C4-2B (cell line): Measurements from ENCODE around the gene RPN1.

Experiments used
- ZFX ChIP-seq: fragments of 450-650 bp; IDR thresholded peaks from 2 replicates; pipeline ENCODE4 v1.6.1; 2017
- TF ChIP-seq, protein P1 (sequence below): fragments of 450-650 bp; conservative IDR thresholded peaks from 2 replicates; pipeline ENCODE4 v1.5.1; 2017; ENCODE audit warnings: mild to moderate bottlenecking

DNA sequence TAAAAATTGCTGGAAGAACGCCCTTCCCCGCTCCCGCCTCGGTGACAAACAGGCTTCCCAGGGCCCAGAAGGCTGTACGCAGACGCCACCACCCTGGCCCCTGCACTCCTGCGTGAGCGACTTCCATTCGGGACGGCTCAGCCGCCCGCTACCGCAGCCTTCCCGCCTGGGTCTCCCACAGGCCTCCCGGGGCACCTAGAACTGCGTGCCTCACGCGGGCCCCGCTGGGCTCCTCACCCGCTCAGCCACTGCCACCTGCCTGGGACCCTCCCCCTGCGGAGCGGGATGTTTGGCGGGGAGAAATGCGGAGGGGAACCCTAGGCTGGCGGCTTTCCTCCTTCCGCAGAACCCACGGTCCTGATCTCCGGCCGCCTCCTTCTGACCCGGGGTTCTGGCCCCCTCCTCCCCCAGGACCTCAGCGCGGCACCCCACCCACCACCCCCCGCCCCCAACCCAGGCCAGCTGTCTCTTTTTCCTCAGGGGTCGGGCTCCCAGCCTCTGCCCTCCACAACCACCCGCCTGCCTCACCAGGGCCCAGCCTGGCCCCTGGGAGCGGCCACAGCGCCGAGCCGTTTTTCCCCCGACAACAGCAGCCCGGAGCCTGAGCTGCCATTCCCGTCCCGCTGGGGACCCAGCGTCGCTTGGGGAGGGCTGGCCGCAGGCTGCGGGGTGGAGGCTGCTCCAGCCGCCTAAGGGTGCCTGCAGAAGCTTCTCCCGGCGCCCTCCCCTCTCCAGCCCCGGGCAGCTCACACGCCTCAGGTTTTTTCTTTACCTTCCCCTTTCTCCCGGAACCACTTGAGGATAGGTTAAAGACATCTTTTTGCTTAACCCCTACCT is 47.8 kb upstream of the RPN1 start:
- TF ChIP-seq, protein P1, sequence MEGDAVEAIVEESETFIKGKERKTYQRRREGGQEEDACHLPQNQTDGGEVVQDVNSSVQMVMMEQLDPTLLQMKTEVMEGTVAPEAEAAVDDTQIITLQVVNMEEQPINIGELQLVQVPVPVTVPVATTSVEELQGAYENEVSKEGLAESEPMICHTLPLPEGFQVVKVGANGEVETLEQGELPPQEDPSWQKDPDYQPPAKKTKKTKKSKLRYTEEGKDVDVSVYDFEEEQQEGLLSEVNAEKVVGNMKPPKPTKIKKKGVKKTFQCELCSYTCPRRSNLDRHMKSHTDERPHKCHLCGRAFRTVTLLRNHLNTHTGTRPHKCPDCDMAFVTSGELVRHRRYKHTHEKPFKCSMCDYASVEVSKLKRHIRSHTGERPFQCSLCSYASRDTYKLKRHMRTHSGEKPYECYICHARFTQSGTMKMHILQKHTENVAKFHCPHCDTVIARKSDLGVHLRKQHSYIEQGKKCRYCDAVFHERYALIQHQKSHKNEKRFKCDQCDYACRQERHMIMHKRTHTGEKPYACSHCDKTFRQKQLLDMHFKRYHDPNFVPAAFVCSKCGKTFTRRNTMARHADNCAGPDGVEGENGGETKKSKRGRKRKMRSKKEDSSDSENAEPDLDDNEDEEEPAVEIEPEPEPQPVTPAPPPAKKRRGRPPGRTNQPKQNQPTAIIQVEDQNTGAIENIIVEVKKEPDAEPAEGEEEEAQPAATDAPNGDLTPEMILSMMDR: no peak
- no peak for TF ChIP-seq ZFX
